Skeletal muscle satellite cell (primary cell): ENCODE results near the gene OR6K3.

Experiments used
- H3K27me3 ChIP-seq: 2 replicates; pipeline ENCODE4 v1.7.0; 2013; ENCODE audit warnings: low read length; ENCODE audit not compliant: control insufficient read depth, insufficient read depth
- H3K36me3 ChIP-seq: 2 replicates; pipeline ENCODE4 v1.7.0; 2013; ENCODE audit warnings: mild to moderate bottlenecking, control low read depth, low read length; ENCODE audit not compliant: insufficient read depth
- H3K4me1 ChIP-seq: 2 replicates; pipeline ENCODE4 v1.7.0; 2013; ENCODE audit warnings: low read length; ENCODE audit not compliant: control insufficient read depth, insufficient read depth
- H3K4me2 ChIP-seq: 2 replicates; pipeline ENCODE4 v1.7.0; 2013; ENCODE audit warnings: mild to moderate bottlenecking, low read length
- H3K4me3 ChIP-seq: 2 replicates; pipeline ENCODE4 v1.7.0; 2013; ENCODE audit warnings: low read length
- H3K9ac ChIP-seq: 2 replicates; pipeline ENCODE4 v1.7.0; 2013; ENCODE audit warnings: mild to moderate bottlenecking, low read depth, low read length, moderate library complexity
- H3K9me3 ChIP-seq: replicated peaks from 2 replicates; pipeline ENCODE4 v1.7.0; 2013; ENCODE audit warnings: mild to moderate bottlenecking, control low read depth, low read length

The OR6K3 gene

GRCh38 chr1:158686111-158687009 lies 34.2 kb downstream of the OR6K3 start, which contains the start of gene SPTA1:
Gene SPTA1, minus strand, starts transcription at chr1:158686715. Its CDS starts 198 bp downstream, at chr1:158686517.
- no peaks in the 10 kb centered on the region for H3K9me3 ChIP-seq

DNA sequence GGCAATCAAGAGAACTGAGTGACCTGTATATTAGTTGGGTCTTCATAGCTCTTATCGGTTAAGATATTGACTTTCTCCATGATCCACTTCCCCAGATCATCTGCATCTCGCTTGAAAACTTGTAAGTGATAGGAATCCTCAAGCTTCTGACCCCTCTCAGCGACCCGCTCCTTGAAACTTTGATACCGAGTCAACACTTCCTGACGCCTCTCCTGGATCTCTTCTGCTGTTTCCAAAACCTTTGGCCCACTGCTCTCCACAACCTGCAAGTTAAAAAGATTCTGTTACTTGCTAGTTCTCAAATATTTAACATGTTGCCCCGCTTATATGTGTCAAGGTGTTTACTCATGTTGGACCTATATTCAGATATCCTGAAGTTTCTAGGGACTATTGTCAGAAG lies 35.4 kb downstream of the OR6K3 start:
- Histone ChIP-seq H3K9me3 (no peaks in the 10 kb centered on the region), H3K36me3 (no peaks in the 10 kb centered on the region)

More at GRCh38 chr1:158686111-158687009, 34.2 kb downstream of the OR6K3 start, which contains the start of gene SPTA1:
- Histone ChIP-seq H3K4me2 (no peak within 1 kb of the TSS), H3K36me3 (no peaks in the 10 kb centered on the region), H3K27me3 (no peaks in the 10 kb centered on the region), H3K4me1 (no peaks in the 10 kb centered on the region), H3K9ac (no peak within 1 kb of the TSS), H3K4me3 (no peak within 1 kb of the TSS)

DNA sequence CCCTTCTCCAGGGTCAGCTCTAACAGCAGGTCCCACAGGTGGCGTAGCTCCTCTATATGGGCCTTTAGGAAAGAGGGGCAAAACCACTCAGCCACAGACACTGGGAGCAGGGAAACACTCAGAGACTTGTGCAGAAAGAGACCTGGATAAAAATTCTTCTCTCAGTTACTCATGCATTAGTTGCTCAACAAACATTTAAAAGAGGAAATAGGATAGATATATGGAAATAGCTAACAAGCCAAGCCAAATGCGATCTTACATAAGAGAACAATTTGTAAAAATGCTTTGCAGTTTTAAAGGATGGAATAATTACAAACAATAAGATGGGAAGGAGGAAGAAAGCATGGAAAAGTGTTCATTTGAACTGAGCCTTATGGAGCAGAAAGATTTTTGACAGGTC lies 38.9 kb downstream of the OR6K3 start:
- H3K4me1 ChIP-seq: no peaks in the 10 kb centered on the region
- H3K9ac ChIP-seq: no peak overlapping the region
- no peak overlapping the region for H3K4me3 ChIP-seq
- H3K9me3 ChIP-seq: no peaks in the 10 kb centered on the region
- H3K36me3 ChIP-seq: no peaks in the 10 kb centered on the region
- no peak overlapping the region for H3K4me2 ChIP-seq
- H3K27me3 ChIP-seq: no peaks in the 10 kb centered on the region

More for the DNA sequence above, 35.4 kb downstream of the OR6K3 start:
- H3K4me3 ChIP-seq: no peak overlapping the region
- H3K4me1 ChIP-seq: no peaks in the 10 kb centered on the region
- no peaks in the 10 kb centered on the region for H3K27me3 ChIP-seq
- H3K9ac ChIP-seq: no peak overlapping the region
- H3K4me2 ChIP-seq: no peak overlapping the region

DNA sequence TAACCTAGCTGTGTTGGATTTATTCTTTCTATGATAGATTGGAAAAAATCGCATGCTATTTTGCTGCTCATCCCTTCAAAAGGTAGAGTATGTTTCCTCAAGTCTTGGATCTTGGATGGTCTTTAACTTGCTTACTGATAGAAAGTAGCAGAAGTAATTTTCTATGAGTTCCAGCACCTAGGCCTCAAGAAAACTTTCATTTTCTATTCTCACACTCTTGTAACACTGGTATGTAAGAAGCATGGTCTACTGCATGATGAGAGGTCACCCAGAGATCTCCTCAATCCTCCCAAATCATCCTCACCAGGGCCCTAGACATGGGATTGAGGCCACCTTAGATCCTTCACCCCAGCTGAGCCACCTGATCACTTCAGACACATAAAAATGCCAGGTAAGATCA lies 41.2 kb downstream of the OR6K3 start:
- no peaks in the 10 kb centered on the region for H3K4me1 ChIP-seq
- no peak overlapping the region for H3K4me2 ChIP-seq
- H3K9me3 ChIP-seq: no peaks in the 10 kb centered on the region
- no peaks in the 10 kb centered on the region for H3K36me3 ChIP-seq
- no peak overlapping the region for H3K9ac ChIP-seq
- H3K4me3 ChIP-seq: no peak overlapping the region
- H3K27me3 ChIP-seq: no peaks in the 10 kb centered on the region

- H3K9ac ChIP-seq: no peak overlapping the region
Measured at GRCh38 chr1:158675563-158676323, 44.8 kb downstream of the OR6K3 start.

GRCh38 chr1:158674302-158674701 lies 46.2 kb downstream of the OR6K3 start:
- Histone ChIP-seq H3K36me3 (no peaks in the 10 kb centered on the region), H3K4me2 (no peak overlapping the region), H3K4me1 (no peaks in the 10 kb centered on the region), H3K4me3 (no peak overlapping the region), H3K9me3 (no peaks in the 10 kb centered on the region), H3K9ac (no peak overlapping the region), H3K27me3 (no peaks in the 10 kb centered on the region)

More at GRCh38 chr1:158675563-158676323, 44.8 kb downstream of the OR6K3 start:
- no peak overlapping the region for H3K4me2 ChIP-seq
- H3K9me3 ChIP-seq: no peaks in the 10 kb centered on the region
- no peaks in the 10 kb centered on the region for H3K27me3 ChIP-seq
- H3K4me3 ChIP-seq: no peak overlapping the region
- H3K4me1 ChIP-seq: no peaks in the 10 kb centered on the region
- H3K36me3 ChIP-seq: no peaks in the 10 kb centered on the region
